Stimulated activated CD8-positive, alpha-beta memory T cell treated with anti-CD3 and anti-CD28 coated beads, Interleukin-7, amount 100 ng/mL, for 4 hours (primary cell): ENCODE measurements around the gene ACSL3.
A peak's percentile ranks its signal among the peaks of the same experiment; 100 is the strongest.
"Not testable (repeated sequence)": the region's sequence is repeated elsewhere in the genome, so short reads cannot be mapped to it uniquely, and the experiment has no call there.

Source experiments
- DNase-seq, 2 donors: peaks; one replicate each; pipeline ENCODE4 v3.0.0-alpha.2; 2020; ENCODE audit warnings: low read depth in 2 of 2

The ACSL3 gene

DNA sequence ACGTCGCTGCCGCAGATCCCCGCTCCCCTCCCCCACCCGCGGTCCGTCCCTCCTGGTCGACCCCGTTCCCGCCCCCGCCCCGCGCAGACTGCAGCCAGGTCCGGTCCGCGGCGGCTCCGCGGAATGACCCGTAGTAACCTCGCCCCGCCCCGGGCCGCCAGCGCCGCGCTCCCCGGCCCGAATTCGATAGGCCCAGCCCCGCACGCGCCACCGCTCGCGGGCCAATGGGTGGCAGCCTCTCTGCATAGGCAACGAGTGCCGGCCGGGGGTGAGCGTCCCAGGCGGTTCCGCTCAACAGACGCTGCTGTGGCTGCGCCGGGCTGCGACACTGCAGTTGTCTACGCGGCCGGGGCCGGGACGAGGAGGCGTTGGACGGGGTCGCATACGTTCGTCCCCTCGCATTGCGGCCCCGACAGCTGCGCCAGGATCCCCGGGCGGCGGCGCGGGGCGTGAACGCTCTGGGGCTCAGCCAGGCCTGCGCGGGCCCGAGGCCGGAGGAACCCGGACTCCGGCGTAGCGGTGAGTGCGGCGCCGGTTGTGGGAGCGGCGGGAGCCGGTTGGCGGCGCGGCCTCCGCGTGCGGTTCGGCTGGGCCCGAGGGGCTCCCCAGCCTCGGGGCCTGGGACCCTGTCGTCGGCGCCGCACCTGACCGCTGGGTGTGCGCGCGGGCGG, at the start of gene ACSL3:
Gene ACSL3, plus strand, starts transcription at position 297 of the 671 bp plus-strand sequence. CDS start 47,737 bp downstream, outside the sequence.
- peak; percentile 74 to 90 for DNase-seq

DNA sequence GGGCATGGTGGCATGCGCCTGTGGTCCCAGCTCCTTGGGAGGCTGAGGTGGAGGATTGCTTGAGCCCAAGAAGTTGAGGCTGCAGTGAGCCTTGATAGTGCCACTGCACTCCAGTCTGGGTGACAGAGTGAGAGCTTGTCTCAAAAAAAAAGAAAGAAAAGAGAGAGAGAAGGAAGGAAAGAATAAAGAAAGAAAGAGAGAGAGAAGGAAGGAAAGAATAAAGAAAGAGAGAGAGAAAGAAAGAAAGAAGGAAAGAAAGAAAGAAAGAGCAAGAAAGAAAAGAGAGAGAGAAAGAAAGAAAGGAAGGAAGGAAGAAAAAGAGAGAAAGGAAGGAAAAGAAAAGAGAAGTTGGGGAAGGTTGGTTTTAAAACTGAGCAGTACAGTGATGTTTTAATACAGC, 49.0 kb upstream of the ACSL3 start:
- no peak for DNase-seq

DNA sequence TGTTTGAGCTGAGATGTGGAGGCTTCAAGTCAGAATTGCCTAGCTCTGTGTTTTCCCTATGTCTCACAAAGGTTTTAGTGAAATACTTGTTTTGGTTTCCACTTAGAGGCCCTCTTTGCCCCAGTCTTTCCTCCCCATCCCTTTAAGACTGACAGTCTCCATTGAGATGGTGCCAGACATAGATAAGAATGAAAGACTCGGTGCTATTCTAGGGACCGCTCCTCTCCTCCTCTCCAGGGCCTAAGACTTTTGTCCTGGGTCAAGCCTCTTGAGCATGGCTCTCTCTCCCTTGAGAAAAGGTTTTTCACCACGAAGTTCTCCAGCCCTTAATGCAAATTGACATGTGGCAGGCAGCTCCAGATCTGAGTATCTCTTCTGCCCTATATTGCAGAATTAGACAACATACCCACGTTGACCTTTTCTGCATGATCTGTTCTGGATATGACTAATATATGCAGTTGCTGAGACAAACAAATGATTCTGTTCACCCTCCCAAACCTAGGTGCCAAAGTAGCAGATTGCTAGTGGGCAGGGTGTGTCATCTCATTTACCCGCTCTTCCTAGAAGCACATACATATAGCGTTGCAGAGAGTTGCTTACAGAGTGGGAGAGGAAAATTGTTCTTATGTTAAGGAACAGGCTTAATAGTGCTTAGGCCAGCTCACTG, 47.5 kb upstream of the ACSL3 start:
- no peak for DNase-seq

DNA sequence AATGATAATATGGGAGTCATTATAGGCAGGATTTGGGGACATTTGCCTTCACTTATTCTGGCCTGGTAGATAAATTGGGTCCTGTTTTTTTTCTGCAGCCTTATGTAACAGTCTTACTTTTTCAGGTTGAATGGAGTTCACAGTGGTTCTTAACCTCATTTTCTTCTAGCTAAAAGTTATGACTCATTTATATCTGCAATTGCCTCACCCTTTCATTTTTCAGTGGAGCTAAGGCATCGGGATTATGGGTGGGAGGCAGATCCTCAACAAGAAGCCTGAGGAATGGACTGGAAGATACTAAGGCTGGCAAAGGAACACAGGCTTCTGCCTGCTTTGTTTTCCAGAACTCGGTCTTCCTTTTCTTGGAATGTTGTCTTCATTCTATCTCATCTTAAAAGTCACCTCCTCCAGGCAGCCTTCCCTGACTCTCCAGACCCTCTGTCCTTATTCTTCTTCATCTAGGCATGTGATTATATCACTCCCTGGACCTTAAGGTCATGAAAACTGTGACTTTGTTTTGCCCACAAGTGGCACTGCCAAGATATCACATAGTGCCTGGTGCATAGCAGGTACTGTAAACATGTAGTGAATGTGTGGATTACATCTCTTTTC, 41.0 kb upstream of the ACSL3 start:
- DNase-seq, result no peak

DNA sequence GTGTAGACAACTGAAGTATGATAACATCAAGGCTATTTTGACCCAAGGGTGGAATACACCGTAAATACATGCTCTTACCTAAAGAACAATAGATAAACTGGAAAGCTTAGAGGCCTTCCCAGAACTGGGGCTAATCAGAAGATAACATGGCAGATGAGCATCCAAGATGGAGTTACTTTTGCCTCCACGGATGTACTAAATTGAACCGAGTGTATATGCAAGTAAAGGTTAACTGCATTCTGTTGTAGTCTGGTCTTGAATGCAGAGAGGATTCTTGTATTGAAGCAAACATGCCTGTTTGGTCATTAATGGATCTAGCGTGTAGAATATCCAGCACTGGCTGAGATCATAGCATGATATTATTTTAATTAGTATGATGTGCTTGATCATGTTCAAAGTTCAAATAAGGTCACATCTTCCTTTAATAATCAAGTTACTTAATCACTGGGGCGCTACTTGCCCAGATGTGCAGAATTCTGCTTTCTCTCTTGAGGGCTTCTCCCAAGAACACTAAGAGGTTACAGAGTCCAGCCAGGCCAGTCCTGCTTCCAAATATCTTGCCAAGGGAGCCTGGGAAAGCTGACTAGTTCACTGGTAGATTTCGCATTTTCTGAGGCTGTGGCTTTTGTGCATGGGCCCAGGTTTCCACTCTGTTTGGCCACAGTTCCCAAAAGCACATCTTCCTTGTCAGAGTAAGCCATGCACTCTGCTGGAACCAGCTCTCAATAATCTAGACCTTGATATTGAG, 37.5 kb upstream of the ACSL3 start:
- no peak for DNase-seq

DNA sequence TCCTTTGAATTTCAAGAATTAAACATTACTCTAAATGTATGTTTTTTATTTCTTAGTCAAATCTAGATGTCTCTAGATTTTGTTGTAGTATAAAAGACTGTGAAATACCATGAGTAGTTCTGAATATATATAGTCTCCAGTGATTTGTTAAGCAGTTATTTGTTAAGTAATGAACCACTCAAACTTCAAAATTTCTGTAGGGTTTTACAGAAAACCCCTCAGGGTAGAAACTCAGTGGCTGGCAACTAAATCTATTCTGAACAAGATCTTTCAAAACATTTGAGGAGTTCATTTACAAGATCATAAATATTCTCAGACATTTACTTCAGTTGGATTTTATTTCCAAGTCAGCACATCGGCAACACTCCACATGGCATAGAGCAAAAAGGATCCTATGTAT, 35.8 kb upstream of the ACSL3 start:
- DNase-seq, result no peak

DNA sequence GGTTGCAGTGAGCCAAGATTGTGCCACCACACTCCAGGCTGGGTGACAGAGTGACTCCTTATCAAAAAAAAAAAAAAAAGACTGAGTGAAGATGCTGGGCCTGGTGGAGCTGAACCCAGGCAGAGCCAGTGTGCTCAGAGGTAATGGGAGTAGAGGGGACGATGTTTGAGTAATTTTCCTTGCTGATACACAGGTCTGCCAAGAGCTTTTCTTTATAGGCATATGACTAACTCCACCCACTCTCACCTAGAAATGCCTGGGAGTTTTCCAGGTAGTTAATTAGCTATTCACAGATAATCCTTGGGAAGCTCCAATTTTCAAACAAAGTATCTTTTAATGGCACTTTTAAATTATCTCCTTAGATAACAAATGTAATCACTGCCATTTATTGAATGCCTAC, 33.4 kb upstream of the ACSL3 start:
- no peak for DNase-seq

DNA sequence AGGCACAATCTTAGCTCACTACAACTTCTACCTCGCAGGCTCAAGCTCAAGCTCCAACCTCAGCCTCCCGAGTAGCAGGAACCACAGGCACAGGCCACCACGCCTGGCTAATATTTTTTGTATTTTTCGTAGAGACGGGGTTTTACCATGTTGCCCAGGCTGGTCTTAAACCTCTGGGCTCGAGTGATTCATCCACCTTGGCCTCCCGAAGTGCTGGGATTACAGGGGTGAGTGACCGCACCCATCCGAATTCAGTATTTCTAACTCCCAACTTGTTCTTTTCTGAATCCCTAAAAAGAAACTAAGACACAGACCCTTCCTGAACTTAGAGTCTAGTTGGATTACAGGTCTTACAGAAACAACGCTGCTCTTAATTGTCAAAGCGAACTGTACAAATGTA, 32.3 kb upstream of the ACSL3 start:
- no peak for DNase-seq

DNA sequence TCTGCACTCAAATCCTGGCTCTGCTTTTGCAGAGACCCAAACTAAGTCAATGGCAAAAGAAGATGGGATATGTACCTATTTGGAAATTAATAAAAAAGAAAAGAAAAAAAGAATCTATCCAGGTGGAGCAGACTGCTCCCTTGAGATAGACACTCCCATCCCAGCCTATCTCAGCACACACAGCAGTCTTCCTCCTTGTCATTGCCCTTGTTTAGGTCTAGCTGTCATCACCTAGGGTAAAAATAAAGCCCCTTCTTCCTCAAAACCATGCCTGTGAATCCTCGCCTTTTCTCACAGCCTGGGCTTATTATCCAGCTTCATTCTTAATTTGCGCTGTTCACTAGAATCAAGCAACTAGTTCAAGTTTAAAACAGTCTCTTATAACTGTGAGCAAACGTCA, 30.7 kb upstream of the ACSL3 start:
- DNase-seq, result no peak

DNA sequence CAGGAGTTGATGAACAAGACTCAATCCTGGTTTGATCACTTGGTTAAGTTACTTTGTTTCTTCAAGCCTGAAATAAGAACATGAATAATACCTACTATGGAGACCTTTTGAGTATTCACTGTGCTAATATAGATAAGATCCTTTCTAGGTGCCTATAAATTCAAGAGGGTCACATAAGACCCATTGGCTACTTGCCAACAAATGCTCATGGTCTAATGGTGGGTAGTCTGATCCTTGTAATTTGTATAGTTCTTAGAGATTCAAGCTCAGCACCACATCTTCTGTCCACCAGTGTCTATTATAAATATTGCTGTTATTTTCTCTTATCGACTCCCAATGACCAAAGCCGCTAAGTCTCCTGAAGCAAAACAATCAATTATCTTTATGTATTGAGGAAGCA, 27.4 kb upstream of the ACSL3 start:
- no peak for DNase-seq

DNA sequence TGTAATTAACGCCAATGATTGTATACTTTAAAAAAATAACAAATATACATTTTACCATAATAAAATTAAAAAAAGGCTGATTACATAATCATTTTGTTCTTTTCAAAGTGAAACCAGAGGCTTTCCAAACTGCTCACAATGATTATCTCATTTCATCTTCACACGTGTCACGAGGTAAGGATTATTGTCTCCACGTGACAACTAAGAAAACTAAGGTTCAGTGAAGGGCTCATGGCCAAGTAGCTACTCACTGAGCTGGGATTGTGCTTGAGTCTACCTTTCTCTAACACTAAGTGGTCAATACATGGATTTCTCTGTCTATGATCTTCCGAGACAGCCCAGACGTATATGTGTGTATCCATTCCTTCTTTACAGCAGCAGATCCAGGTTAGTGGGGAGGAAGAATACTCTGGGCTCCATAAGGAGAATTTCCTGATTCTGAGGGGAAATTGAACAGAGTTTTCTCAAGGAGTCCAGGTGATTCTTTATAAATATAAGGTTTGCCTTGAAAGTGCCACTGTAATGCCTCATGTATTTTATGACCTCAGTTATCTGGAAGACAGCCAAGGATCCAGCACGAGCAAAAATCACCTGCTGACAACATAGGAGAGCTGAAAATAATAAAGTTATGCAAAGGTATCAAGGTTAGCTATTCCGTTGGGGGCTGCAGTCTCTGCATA, 25.6 kb upstream of the ACSL3 start:
- DNase-seq, result no peak

DNA sequence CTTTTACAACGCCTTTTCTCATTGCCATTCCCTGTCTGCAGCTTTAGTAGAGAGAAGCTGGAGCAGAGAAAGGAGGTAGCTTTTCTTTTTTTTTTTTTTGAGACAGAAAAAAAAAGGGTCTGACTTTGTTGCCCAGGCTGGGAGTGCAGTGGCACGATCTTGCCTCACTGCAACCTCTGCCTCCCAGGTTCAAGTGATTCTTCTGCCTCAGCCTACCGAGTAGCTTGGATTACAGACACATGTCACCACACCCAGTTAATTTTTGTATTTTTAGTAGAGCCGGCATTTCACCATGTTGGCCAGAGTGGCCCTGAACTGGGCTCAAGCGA, 25.0 kb upstream of the ACSL3 start:
- no peak for DNase-seq

DNA sequence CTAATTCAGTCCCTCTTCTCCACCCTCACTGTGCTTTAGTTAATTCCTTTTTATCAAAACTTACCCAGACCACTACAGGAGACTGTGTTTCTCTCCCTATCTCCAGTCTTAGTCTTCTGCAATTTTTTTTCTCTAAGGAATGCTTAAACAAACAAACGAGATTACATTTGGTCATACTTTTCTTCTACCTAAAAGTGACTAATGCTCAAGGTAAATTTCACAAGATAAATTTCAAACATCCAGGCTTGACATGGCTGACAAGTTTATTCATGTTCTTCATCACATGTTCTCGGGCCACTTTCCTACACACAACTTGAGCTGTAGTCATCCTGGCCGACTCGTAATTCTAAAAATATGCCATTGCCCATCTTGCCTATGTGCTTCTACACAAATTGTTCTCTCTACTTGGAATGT, 23.2 kb upstream of the ACSL3 start:
- DNase-seq, result no peak

DNA sequence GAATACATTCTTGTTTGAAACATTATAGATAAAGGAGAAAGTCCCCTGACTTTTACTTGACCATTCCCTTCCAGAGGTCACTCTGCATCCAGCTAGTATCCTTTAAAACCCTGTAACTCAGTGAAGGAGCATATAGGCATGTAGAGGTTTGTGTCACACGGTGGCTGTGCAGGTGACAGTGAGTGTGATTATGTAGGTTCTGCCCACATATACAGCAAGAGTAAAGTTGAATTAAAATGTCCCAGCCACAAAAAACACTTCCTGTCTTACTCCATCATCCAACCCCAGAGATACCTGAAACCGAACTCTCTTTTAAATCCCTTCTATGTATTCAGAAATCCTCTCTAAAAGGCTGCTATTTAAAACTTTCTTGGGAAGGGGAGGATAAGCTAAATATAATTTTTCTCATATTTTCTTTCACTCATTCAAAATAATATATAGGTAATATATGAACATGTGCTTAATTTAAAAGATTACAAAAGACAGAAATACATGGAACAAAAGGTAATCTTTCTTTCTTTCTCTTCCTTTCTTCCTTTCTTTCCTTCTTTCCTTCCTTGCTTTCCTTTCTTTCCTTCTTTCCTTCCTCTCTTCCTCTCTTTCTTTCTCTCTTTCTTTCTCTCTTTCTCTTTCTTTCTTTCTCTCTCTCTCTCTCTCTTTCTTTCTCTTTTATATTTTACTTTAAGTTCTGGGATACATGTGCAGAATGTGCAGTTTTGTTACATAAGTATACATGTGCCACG, 20.6 kb upstream of the ACSL3 start:
- DNase-seq, result no peak

DNA sequence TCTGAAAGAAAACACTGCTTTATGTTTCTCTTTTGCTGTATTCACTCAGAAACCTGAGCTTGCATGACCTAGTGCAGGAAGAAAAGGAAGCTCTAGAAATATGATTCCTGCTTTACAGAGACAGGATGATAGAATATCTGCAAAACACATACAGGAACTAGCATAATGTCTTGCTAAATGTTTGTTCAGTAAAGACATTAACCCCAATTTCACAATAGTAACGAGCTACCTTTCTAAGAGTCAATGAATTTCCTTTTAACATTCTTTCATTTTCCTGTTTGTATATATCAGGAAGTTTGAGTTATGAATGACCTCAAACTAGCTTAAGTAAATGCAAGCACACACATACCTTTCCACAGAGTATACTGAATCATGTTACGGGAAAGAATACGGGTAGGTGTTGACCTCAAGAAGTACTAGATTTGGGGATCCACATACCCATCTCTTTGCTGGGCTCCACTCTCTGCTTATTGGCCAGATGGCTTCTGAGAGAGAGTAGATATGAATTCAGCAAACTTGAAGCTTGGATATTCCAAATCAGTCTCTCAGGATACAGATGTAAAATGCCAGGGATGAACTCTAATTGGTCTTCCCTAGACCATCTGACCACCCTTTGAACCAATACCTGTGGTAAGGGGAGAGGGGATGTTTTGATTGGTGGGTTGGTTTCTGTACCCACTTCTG, 18.2 kb upstream of the ACSL3 start:
- no peak for DNase-seq

DNA sequence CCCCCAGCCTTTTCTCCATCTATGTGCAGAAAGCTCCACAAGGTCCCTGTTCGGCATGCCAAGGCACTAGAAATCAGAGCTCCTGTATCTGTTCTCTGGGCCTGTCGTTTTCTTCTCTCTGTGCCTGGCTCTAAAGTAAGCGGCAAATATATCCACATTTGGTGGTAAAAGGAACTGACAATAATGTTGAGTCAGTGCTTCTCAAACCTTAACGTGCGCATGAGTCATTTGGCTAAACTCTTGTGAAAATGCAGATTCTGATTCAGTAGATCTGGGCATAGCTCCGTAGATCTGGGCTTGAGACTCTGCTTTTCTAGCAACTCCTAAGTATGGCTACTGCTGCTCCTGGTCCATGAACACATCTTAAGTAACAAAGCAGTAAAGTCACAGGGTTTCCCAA, 16.5 kb upstream of the ACSL3 start:
- DNase-seq, result no peak

DNA sequence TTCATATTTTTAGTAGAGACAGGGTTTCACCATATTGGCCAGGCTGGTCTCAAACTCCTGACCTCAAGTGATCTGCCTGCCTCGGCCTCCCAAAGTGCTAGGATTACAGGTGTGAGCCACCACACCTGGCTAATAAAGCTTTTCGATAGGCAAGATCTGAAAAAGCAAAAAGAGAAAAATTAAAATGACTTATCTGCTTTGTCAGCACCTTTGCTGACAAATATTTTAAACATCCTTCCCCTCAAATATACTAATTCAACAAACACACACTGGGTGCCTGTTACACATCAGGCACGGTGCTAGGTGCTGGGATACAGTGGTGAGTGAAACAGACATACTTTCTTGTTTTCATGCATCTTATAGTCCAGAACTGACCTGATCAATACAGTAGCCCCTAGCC, 15.5 kb upstream of the ACSL3 start:
- DNase-seq, result not testable (repeated sequence)

DNA sequence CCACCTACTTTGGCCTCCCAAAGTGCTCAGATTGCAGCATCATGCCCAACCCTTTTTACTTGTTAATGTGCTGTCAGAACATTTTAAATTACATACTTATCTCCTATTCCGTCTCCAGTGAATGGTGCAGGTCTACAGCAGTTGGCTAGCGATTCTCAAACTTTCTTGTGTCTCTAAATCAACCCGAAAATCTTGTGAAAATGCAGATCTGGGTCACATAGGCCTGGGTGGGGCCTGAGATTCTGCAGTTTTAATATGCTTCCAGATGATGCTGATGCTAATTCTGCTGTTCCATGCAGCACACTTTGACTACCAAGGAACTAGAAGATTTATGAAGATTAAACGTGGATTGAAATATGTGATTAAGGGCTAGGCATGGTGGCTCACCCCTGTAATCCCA, 14.8 kb upstream of the ACSL3 start:
- DNase-seq, result no peak

DNA sequence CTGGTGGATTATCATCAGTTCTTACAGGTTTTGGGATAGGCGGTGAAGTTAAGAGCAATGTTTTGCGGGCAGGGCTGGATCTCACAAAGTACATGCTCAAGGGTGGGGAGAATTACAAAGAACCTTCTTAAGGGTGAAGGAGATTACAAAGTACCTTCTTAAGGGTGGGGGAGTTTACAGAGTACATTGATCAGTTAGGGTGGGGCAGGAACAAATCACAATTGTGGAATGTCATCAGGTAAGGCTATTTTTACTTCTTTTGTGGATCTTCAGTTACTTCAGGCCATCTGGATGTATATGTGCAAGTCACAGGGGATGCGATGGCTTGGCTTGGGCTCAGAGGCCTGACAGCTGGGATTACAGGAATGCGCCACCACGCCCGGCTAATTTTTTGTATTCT, 12.8 kb upstream of the ACSL3 start:
- DNase-seq, result not testable (repeated sequence)

DNA sequence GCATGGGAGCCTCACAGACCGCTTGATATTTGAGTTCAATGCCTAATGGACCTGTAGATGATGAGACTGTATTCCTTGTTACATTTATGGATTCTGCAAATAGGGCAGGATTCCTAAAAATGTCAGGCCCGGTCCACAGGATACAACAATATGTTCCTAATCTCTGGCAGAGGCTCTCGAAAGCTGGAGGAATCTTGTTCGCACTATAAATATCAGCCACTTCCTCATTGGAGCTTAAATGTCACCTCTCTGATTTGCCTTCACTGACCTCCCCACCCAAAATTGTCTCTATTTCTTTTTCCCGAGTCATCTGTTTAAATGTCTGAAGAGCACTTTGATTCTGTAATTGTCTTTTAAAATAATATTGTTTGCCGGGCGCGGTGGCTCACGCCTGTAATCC, 12.0 kb upstream of the ACSL3 start:
- DNase-seq, result no peak
